Mesendoderm (in vitro differentiated cells): ENCODE results near the gene HTT.

Experiments
- DNase-seq: peaks from one replicate; pipeline ENCODE4 v3.0.0; 2013
- H2AK5ac ChIP-seq: 2 replicates; pipeline ENCODE4 v1.6.1; 2013; ENCODE audit warnings: low read length, inconsistent platforms
- H2BK120ac ChIP-seq: 2 replicates; pipeline ENCODE4 v1.6.1; 2013; ENCODE audit warnings: low read depth, mild to moderate bottlenecking, low read length, moderate library complexity, mixed read lengths
- H2BK15ac ChIP-seq: replicated peaks from 2 replicates; pipeline ENCODE4 v1.6.1; 2013; ENCODE audit warnings: low read depth, mild to moderate bottlenecking, moderate library complexity
- H2BK5ac ChIP-seq: 2 replicates; pipeline ENCODE4 v1.6.1; 2013; ENCODE audit warnings: low read length, inconsistent platforms
- H3K18ac ChIP-seq: 2 replicates; pipeline ENCODE4 v1.6.1; 2013; ENCODE audit warnings: mild to moderate bottlenecking, low read length, mixed read lengths
- H3K23ac ChIP-seq: one replicate; pipeline ENCODE4 v1.6.1; 2013; ENCODE audit warnings: low read length
- H3K27ac ChIP-seq: 2 replicates; pipeline ENCODE4 v1.5.1; 2013; ENCODE audit warnings: low read depth, mild to moderate bottlenecking, inconsistent platforms, low read length, moderate library complexity
- H3K27me3 ChIP-seq: 2 replicates; pipeline ENCODE4 v1.6.1; 2013; ENCODE audit warnings: low read length, control low read depth, mild to moderate bottlenecking, inconsistent platforms; ENCODE audit not compliant: insufficient read depth, poor library complexity
- H3K36me3 ChIP-seq: 2 replicates; pipeline ENCODE4 v1.6.1; 2013; ENCODE audit warnings: low read length, inconsistent platforms; ENCODE audit not compliant: control insufficient read depth, insufficient read depth
- H3K4ac ChIP-seq: one replicate; pipeline ENCODE4 v1.6.1; 2013; ENCODE audit warnings: low read depth, mild to moderate bottlenecking, low read length, moderate library complexity
- H3K4me1 ChIP-seq: 2 replicates; pipeline ENCODE4 v1.6.1; 2013; ENCODE audit warnings: low read depth, low read length, inconsistent platforms; ENCODE audit not compliant: control insufficient read depth
- H3K4me2 ChIP-seq: 2 replicates; pipeline ENCODE4 v1.6.1; 2013; ENCODE audit warnings: low read length
- H3K4me3 ChIP-seq: 2 replicates; pipeline ENCODE4 v1.5.1; 2013; ENCODE audit warnings: mild to moderate bottlenecking, low read length
- H3K56ac ChIP-seq: one replicate; pipeline ENCODE4 v1.6.1; 2013; ENCODE audit warnings: low read length
- H3K79me1 ChIP-seq: 2 replicates; pipeline ENCODE4 v1.6.1; 2013; ENCODE audit warnings: low read length, inconsistent platforms
- H3K79me2 ChIP-seq: 2 replicates; pipeline ENCODE4 v1.6.1; 2013; ENCODE audit warnings: mild to moderate bottlenecking, low read length; ENCODE audit not compliant: control insufficient read depth, insufficient read depth
- H3K9ac ChIP-seq: 2 replicates; pipeline ENCODE4 v1.6.1; 2013; ENCODE audit warnings: low read length, inconsistent platforms
- H4K5ac ChIP-seq: one replicate; pipeline ENCODE4 v1.6.1; 2013; ENCODE audit warnings: low read length
- H4K8ac ChIP-seq: one replicate; pipeline ENCODE4 v1.6.1; 2013; ENCODE audit warnings: low read depth, mild to moderate bottlenecking, control low read depth, low read length, moderate library complexity
- WGBS: extraction: QIAGEN DNeasy Blood & Tissue Kit; methylation state at CpG from one replicate; pipeline ENCODE4 v1.1.7; 2013; ENCODE audit warnings: low lambda C conversion rate, missing lambda C conversion rate; ENCODE audit not compliant: insufficient coverage; ENCODE audit errors: extremely low coverage; 5-methylcytosine and 5-hydroxymethylcytosine counted together

HTT gene

GRCh38 chr4:3115637-3116270, 41.3 kb downstream of the HTT start:
- no peaks in the 10 kb centered on the region for H3K27me3 ChIP-seq
- no peaks in the 10 kb centered on the region for H3K79me1 ChIP-seq
- H3K36me3 ChIP-seq = peaks cover 6% of the 10 kb centered on the region
- H3K4ac ChIP-seq = no peak overlapping the region
- no peak overlapping the region for H3K23ac ChIP-seq
- no peak overlapping the region for H2BK5ac ChIP-seq
- WGBS = no CpG with 5 or more reads among the region's 15 CpGs
- H2BK120ac ChIP-seq = no peak overlapping the region
- no peak overlapping the region for H3K4me3 ChIP-seq
- no peak overlapping the region for H2BK15ac ChIP-seq
- H3K4me1 ChIP-seq = no peaks in the 10 kb centered on the region
- no peak overlapping the region for H2AK5ac ChIP-seq
- H3K27ac ChIP-seq = no peak overlapping the region
- no peak overlapping the region for H3K9ac ChIP-seq
- DNase-seq = no peak
- no peak overlapping the region for H4K8ac ChIP-seq
- H3K4me2 ChIP-seq = no peak overlapping the region
- no peak overlapping the region for H3K56ac ChIP-seq
- H3K79me2 ChIP-seq = no peaks in the 10 kb centered on the region
- no peak overlapping the region for H3K18ac ChIP-seq
- H4K5ac ChIP-seq = no peak overlapping the region

GRCh38 chr4:3116955-3117354, 42.5 kb downstream of the HTT start:
- Histone ChIP-seq H2BK120ac (no peak overlapping the region), H3K9ac (no peak overlapping the region), H3K79me2 (no peaks in the 10 kb centered on the region), H3K56ac (no peak overlapping the region), H3K4me1 (no peaks in the 10 kb centered on the region), H3K27ac (no peak overlapping the region), H4K5ac (no peak overlapping the region), H2AK5ac (no peak overlapping the region), H2BK5ac (no peak overlapping the region), H2BK15ac (no peak overlapping the region), H4K8ac (no peak overlapping the region), H3K18ac (no peak overlapping the region), H3K36me3 (peaks cover 6% of the 10 kb centered on the region), H3K27me3 (no peaks in the 10 kb centered on the region), H3K4ac (no peak overlapping the region), H3K23ac (no peak overlapping the region), H3K4me3 (no peak overlapping the region), H3K4me2 (no peak overlapping the region), H3K79me1 (no peaks in the 10 kb centered on the region)
- no peak for DNase-seq
- WGBS = 100% methylated on average over 1 of the region's 2 CpGs

- Histone ChIP-seq H3K56ac (no peak overlapping the region), H4K5ac (no peak overlapping the region), H2BK5ac (no peak overlapping the region), H3K4me1 (no peaks in the 10 kb centered on the region), H3K18ac (no peak overlapping the region), H3K9ac (no peak overlapping the region), H3K4ac (no peak overlapping the region), H3K4me3 (no peak overlapping the region), H3K23ac (no peak overlapping the region), H3K79me2 (no peaks in the 10 kb centered on the region), H3K79me1 (no peaks in the 10 kb centered on the region), H4K8ac (no peak overlapping the region), H3K27ac (no peak overlapping the region), H3K27me3 (no peaks in the 10 kb centered on the region), H3K4me2 (no peak overlapping the region), H2AK5ac (no peak overlapping the region), H2BK15ac (no peak overlapping the region), H2BK120ac (no peak overlapping the region), H3K36me3 (peaks cover 6% of the 10 kb centered on the region)
- no CpG with 5 or more reads among the region's 8 CpGs for WGBS
- no peak for DNase-seq
Observed at GRCh38 chr4:3118312-3118711, 43.8 kb downstream of the HTT start.

- WGBS = no CpG with 5 or more reads among the region's 2 CpGs
Observed at GRCh38 chr4:3119464-3119863, 45.0 kb downstream of the HTT start.

GRCh38 chr4:3121110-3121509, 46.6 kb downstream of the HTT start:
- no peaks in the 10 kb centered on the region for H3K27me3 ChIP-seq
- peaks cover 4% of the 10 kb centered on the region for H3K36me3 ChIP-seq
- H3K56ac ChIP-seq = no peak overlapping the region
- no peaks in the 10 kb centered on the region for H3K79me2 ChIP-seq
- H3K27ac ChIP-seq = no peak overlapping the region
- no peak overlapping the region for H3K9ac ChIP-seq
- no peak overlapping the region for H4K5ac ChIP-seq
- H3K23ac ChIP-seq = no peak overlapping the region
- no peak overlapping the region for H3K4ac ChIP-seq
- H4K8ac ChIP-seq = no peak overlapping the region
- no CpG with 5 or more reads among the region's 9 CpGs for WGBS
- H2BK15ac ChIP-seq = no peak overlapping the region
- H2BK120ac ChIP-seq = no peak overlapping the region
- no peak overlapping the region for H2BK5ac ChIP-seq
- no peak overlapping the region for H2AK5ac ChIP-seq
- H3K18ac ChIP-seq = no peak overlapping the region
- no peak overlapping the region for H3K4me2 ChIP-seq
- no peaks in the 10 kb centered on the region for H3K4me1 ChIP-seq
- DNase-seq = no peak
- no peaks in the 10 kb centered on the region for H3K79me1 ChIP-seq
- H3K4me3 ChIP-seq = no peak overlapping the region

More at GRCh38 chr4:3119464-3119863, 45.0 kb downstream of the HTT start:
- Histone ChIP-seq H3K27me3 (no peaks in the 10 kb centered on the region), H2BK120ac (no peak overlapping the region), H3K4me3 (no peak overlapping the region), H3K23ac (no peak overlapping the region), H3K56ac (no peak overlapping the region), H3K27ac (no peak overlapping the region), H4K5ac (no peak overlapping the region), H3K79me1 (no peaks in the 10 kb centered on the region), H4K8ac (no peak overlapping the region), H2BK5ac (no peak overlapping the region), H3K79me2 (no peaks in the 10 kb centered on the region), H3K4me1 (no peaks in the 10 kb centered on the region), H2BK15ac (no peak overlapping the region), H2AK5ac (no peak overlapping the region), H3K4me2 (no peak overlapping the region), H3K18ac (no peak overlapping the region), H3K9ac (no peak overlapping the region), H3K36me3 (peaks cover 6% of the 10 kb centered on the region), H3K4ac (no peak overlapping the region)
- DNase-seq = no peak

GRCh38 chr4:3121596-3121995, 47.1 kb downstream of the HTT start:
- H2BK120ac ChIP-seq = no peak overlapping the region
- no peak overlapping the region for H3K56ac ChIP-seq
- no CpG with 5 or more reads among the region's 2 CpGs for WGBS
- H3K4ac ChIP-seq = no peak overlapping the region
- H3K27ac ChIP-seq = no peak overlapping the region
- no peak overlapping the region for H2BK5ac ChIP-seq
- H4K8ac ChIP-seq = no peak overlapping the region
- H3K79me1 ChIP-seq = no peaks in the 10 kb centered on the region
- H3K4me2 ChIP-seq = no peak overlapping the region
- no peaks in the 10 kb centered on the region for H3K79me2 ChIP-seq
- H3K23ac ChIP-seq = no peak overlapping the region
- H3K4me1 ChIP-seq = no peaks in the 10 kb centered on the region
- H3K4me3 ChIP-seq = no peak overlapping the region
- no peak overlapping the region for H3K18ac ChIP-seq
- no peak overlapping the region for H2AK5ac ChIP-seq
- no peak overlapping the region for H2BK15ac ChIP-seq
- H3K9ac ChIP-seq = no peak overlapping the region
- no peak for DNase-seq
- peaks cover under 1% of the 10 kb centered on the region for H3K36me3 ChIP-seq
- no peak overlapping the region for H4K5ac ChIP-seq
- no peaks in the 10 kb centered on the region for H3K27me3 ChIP-seq
